GM10248 (cell line): ENCODE data around the gene CA6.
"Not testable (repeated sequence)": the region's sequence is repeated elsewhere in the genome, so short reads cannot be mapped to it uniquely, and the experiment has no call there.

Experiments used
- CTCF ChIA-PET: fragments of 300-600 bp; sonication (Branson Sonifier 250); formaldehyde crosslinking; extraction: SDS; loops from one replicate; lab custom pipeline; 2021; ENCODE audit warnings: antibody characterized with exemption; lab: Yijun Ruan, JAX
- POLR2A ChIA-PET: fragments of 350-650 bp; sonication (Branson Sonifier 250); formaldehyde crosslinking; extraction: SDS; loops from one replicate; lab custom pipeline; 2020; ENCODE audit warnings: antibody characterized with exemption; lab: Yijun Ruan, JAX
- DNase-seq: peaks from one replicate; pipeline ENCODE4 v3.0.0; 2012; ENCODE audit errors: extremely low spot score
- CTCF ChIP-seq: IDR thresholded peaks from 2 replicates; pipeline ENCODE4 v1.5.1; 2012; ENCODE audit warnings: mild to moderate bottlenecking, low read depth; ENCODE audit errors: extremely low read depth, missing control alignments, control extremely low read depth

The CA6 gene

GRCh38 chr1:8925406-8925805, 20.3 kb upstream of the CA6 start:
- POLR2A ChIA-PET: no interaction called here
- DNase-seq: no peak
- CTCF ChIA-PET: interaction anchor here (1.1 to 12.7 kb wide), 3 partner anchors 64 to 79 kb away, joined by 3 to 85 read pairs (median 5); no protein-coding TSS in a partner anchor

GRCh38 chr1:8925960-8926359, 19.7 kb upstream of the CA6 start:
- DNase-seq: no peak
- CTCF ChIA-PET: interaction anchor here (1.1 to 1.4 kb wide), 2 partner anchors 63 to 79 kb away, joined by 3 to 5 read pairs; no protein-coding TSS in a partner anchor
- POLR2A ChIA-PET: interaction anchor here (0.6 kb wide), 1 partner anchor 804 kb away, joined by 3 read pairs; no protein-coding TSS in a partner anchor

More at GRCh38 chr1:8925406-8925805, 20.3 kb upstream of the CA6 start:
- no peak for TF ChIP-seq CTCF

GRCh38 chr1:8926707-8927694, 18.7 kb upstream of the CA6 start:
- ChIA-PET POLR2A (interaction anchor here (0.6 kb wide), 1 partner anchor 805 kb away, joined by 3 read pairs; no protein-coding TSS in a partner anchor), CTCF (interaction anchor here (1.0 to 1.4 kb wide), 3 partner anchors 9 to 78 kb away, joined by 3 to 5 read pairs (median 5); no protein-coding TSS in a partner anchor)
- TF ChIP-seq CTCF: no peak
- no peak for DNase-seq

More at GRCh38 chr1:8925960-8926359, 19.7 kb upstream of the CA6 start:
- no peak for TF ChIP-seq CTCF

GRCh38 chr1:8930116-8930515, 15.6 kb upstream of the CA6 start:
- ChIA-PET POLR2A (no interaction called here), CTCF (no interaction called here)
- TF ChIP-seq CTCF: no peak
- no peak for DNase-seq

- DNase-seq, POLR2A ChIA-PET: not testable (repeated sequence)
- CTCF ChIA-PET: interaction anchor here (1.2 to 4.0 kb wide), 3 partner anchors 19 to 68 kb away, joined by 3 to 14 read pairs (median 7); no protein-coding TSS in a partner anchor
Measured at GRCh38 chr1:8937051-8937450, 8.6 kb upstream of the CA6 start.

GRCh38 chr1:8937701-8938100, 8.0 kb upstream of the CA6 start:
- ChIA-PET POLR2A (no interaction called here), CTCF (interaction anchor here (1.2 to 4.0 kb wide), 4 partner anchors 20 to 67 kb away, joined by 3 to 14 read pairs (median 8); no protein-coding TSS in a partner anchor)
- no peak for DNase-seq
- no peak for TF ChIP-seq CTCF
